OCI-LY7 (cell line): ENCODE measurements around the gene DERA.

Experiments used
- CTCF ChIP-seq: fragments of 200-600 bp; sonication (generic); conservative IDR thresholded peaks from 2 replicates; pipeline ENCODE4 v1.5.1; 2014; ENCODE audit warnings: mild to moderate bottlenecking, antibody characterized with exemption, low read length, moderate library complexity, mixed read lengths
- EZH2phosphoT487 ChIP-seq: fragments of 200-600 bp; sonication (generic); IDR thresholded peaks from 2 replicates; pipeline ENCODE4 v1.6.1; 2018; ENCODE audit warnings: low read depth, borderline replicate concordance, mild to moderate bottlenecking, mixed run types, antibody characterized with exemption, low read length, moderate library complexity, mixed read lengths

- TF ChIP-seq CTCF: no peak
- no peak for TF ChIP-seq EZH2phosphoT487
These were observed 17.2 kb downstream of the DERA start for GRCh38 chr12:15928346-15928745.
